Activated CD4-positive, alpha-beta T cell treated with anti-CD3 and anti-CD28 coated beads, Interleukin-2, amount 10 ng/mL, durations not matched to agents 7 days and 5 days (primary cell): ENCODE results near the gene CHST13. TPM values are rescaled to one million over a fixed set of nuclear protein-coding genes. Genes with fewer than 3 reads are reported as not detected.

Experiments
- CTCF ChIA-PET: fragments of 350-600 bp; sonication (Branson Sonifier 250); formaldehyde crosslinking; loops from one replicate; lab custom pipeline; 2021; ENCODE audit warnings: antibody characterized with exemption; lab: Charles Lee
- POLR2A ChIA-PET: fragments of 350-600 bp; sonication (Branson Sonifier 250); formaldehyde crosslinking; loops from one replicate; lab custom pipeline; 2021; ENCODE audit warnings: antibody characterized with exemption; lab: Charles Lee
- DNase-seq: peaks from one replicate; pipeline ENCODE4 v3.0.0-alpha.2; 2020
- H3K27ac Mint-ChIP-seq: one replicate; pipeline ENCODE4 v1.8.0; 2021; ENCODE audit warnings: mild to moderate bottlenecking, moderate library complexity, mixed read lengths
- H3K27me3 Mint-ChIP-seq: one replicate; pipeline ENCODE4 v1.8.0; 2021; ENCODE audit warnings: mixed read lengths
- H3K36me3 Mint-ChIP-seq: one replicate; pipeline ENCODE4 v1.8.0; 2021; ENCODE audit warnings: low read depth, mixed read lengths
- H3K4me1 Mint-ChIP-seq: one replicate; pipeline ENCODE4 v1.8.0; 2021; ENCODE audit warnings: mixed read lengths
- H3K4me3 Mint-ChIP-seq: one replicate; pipeline ENCODE4 v1.8.0; 2021; ENCODE audit warnings: mild to moderate bottlenecking, moderate library complexity, mixed read lengths
- H3K9me3 Mint-ChIP-seq: one replicate; pipeline ENCODE4 v1.8.0; 2021; ENCODE audit warnings: mixed read lengths
- total RNA-seq, 2 experiments: library from RNA; stranded (reverse); gene quantifications; one replicate each; pipeline ENCODE4 v1.2.3, GENCODE V29; 2021

The CHST13 gene
- total RNA-seq, 2 experiments from 2014 or later, result not detected

DNA sequence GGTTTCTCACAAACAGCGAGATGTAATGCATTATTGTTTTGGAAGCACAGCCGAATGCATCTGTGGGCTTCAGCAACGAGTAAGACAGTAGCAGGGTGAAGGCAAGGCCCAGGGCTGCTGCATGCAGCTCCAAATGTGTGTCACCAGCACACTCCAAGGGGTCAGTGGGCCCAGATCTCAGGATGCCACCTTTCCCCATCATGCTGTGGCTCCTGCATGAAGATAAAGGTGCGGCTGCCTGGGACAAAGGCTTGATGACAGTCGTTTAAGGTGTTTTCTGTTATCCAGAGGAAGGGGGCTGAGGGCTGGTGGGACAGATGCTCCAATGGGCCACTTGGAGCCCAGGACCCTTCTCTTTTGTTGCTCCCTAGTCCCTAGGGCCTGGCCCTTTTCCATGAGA, 21.6 kb downstream of the CHST13 start:
- Mint-ChIP-seq H3K9me3 (peaks cover 1% of the 10 kb centered on the region), H3K27me3 (peaks cover 3% of the 10 kb centered on the region), H3K36me3 (no peaks in the 10 kb centered on the region), H3K27ac (no peak overlapping the region), H3K4me1 (peaks cover 5% of the 10 kb centered on the region), H3K4me3 (no peak overlapping the region)
- DNase-seq, result no peak
- ChIA-PET POLR2A (no interaction called here), CTCF (no interaction called here)

DNA sequence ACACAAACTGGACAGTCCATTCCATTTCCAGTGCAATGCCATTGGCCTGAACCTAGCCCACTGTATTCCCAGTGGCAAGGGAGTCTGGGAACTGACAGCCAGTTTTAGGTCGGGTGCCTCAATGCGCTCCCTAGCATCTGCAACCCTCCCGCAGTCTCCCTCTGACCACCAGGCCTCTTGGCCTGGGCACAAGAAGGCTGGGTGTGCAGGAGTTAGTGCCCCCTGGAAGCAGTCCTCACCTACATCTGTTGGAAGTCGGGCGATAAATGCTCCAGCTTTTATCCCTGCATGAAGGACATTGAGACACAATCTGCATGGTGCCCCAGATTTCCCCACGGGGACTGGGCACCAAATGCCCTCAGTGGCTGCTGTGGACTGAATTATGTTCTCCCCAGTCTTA, 22.1 kb downstream of the CHST13 start:
- H3K9me3 Mint-ChIP-seq, result peaks cover 1% of the 10 kb centered on the region
- CTCF ChIA-PET, result no interaction called here
- POLR2A ChIA-PET, result no interaction called here
- DNase-seq, result no peak
- H3K4me3 Mint-ChIP-seq, result no peak overlapping the region
- H3K36me3 Mint-ChIP-seq, result no peaks in the 10 kb centered on the region
- H3K27ac Mint-ChIP-seq, result no peak overlapping the region
- H3K4me1 Mint-ChIP-seq, result peaks cover under 1% of the 10 kb centered on the region
- peaks cover under 1% of the 10 kb centered on the region for H3K27me3 Mint-ChIP-seq

DNA sequence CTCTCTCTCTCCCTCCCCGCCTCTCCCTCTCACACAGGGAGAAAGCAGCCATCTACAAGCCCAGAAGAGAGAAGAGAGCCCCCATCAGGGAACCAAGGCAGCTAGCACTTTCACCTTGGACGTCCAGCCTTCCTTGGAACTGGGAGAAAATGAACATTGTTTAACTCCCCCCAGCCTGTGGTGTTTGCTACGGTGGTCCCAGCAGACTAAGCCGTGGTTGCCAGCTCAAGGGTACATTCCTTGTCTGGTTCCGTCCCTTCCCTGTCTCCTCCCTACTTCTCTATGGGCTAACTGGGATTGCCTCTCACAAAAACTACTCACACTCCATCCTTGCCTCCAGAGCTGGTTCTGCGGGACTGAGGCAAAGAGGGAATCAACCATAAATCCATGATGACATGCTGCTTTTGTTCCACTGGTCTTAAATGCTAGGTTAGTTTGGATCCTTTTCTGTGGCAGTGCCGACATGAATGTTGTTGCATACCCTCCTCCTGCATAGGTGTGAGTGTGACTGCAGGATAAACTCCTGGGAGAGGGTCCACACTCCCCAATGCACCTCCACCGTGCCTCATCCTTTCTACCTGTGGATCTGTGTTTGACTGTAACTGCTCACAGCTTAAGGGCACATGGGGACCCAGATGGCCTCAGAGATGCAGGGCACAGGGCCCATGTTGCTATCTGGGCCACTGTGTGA, 22.7 kb downstream of the CHST13 start:
- Mint-ChIP-seq H3K9me3 (no peaks in the 10 kb centered on the region), H3K27ac (no peak overlapping the region), H3K4me1 (no peaks in the 10 kb centered on the region), H3K27me3 (no peaks in the 10 kb centered on the region), H3K4me3 (no peak overlapping the region), H3K36me3 (no peaks in the 10 kb centered on the region)
- ChIA-PET CTCF (no interaction called here), POLR2A (no interaction called here)
- DNase-seq, result no peak

DNA sequence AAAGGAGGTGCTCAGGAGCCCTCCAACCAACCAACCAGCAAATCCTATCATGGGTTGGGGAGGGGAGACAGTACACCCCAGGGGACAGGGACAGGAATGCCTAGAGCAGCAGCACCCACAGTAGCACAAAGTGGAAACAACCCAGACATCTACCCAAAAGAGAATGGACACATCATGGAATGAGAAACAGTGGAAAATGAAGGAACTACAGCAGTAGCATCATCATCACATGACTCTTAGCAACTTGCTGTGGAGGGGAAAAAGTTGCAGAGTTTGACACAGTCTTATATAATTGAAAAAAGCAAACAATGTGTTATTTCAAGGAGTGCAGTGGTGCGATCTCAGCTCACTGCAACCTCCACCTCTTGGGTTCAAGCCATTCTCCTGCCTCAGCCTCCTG, 23.8 kb downstream of the CHST13 start:
- no peak overlapping the region for H3K27ac Mint-ChIP-seq

DNA sequence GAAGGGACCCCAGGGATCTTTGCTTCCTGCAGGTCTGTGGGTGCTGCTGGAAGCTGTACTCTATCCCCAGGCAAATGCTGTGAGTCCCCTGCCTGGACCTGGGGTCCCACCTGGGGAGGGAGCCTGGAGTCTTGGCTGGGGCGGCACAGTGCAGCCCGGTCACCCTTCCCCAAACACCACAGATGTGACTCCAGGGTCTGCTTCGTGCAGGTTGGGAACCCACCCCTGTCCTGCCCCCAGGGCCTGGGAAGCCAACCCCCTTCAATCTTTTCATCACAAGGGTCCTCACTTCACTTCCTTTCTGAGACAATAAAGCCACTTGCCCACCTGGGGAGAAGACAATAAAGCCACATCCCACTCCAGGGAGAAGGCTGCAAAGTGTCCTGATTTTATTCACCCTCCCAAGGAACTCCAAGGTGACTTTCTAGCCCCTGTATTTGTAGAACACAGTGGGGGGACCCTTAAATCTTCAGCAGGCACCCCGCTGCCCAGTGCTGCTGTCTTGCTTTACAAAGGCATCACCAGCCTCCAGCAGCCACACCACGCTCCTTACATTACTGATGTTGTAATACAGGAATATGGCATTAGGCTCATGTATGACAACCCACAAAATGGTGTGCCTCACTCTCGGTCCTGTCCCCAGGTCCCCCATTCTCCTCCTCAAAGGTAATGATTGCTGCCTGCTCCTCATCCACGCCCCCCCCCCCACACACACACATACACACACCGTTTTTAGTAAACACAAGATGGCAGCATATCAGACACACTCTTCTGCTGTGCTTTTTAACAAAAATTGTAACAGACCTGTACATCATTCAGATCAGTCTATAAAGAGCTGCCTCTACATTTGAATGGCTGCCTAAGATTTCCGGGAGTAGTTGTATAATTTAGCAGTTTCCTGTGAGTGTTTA, 24.9 kb downstream of the CHST13 start:
- CTCF ChIA-PET, result no interaction called here
- no peak overlapping the region for H3K4me3 Mint-ChIP-seq
- no peaks in the 10 kb centered on the region for H3K36me3 Mint-ChIP-seq
- no peaks in the 10 kb centered on the region for H3K9me3 Mint-ChIP-seq
- H3K27ac Mint-ChIP-seq, result no peak overlapping the region
- DNase-seq, result no peak
- POLR2A ChIA-PET, result no interaction called here
- no peaks in the 10 kb centered on the region for H3K27me3 Mint-ChIP-seq
- no peaks in the 10 kb centered on the region for H3K4me1 Mint-ChIP-seq

More for the DNA sequence above, 23.8 kb downstream of the CHST13 start:
- ChIA-PET CTCF (no interaction called here), POLR2A (no interaction called here)
- H3K27me3 Mint-ChIP-seq, result no peaks in the 10 kb centered on the region
- H3K4me3 Mint-ChIP-seq, result no peak overlapping the region
- no peaks in the 10 kb centered on the region for H3K4me1 Mint-ChIP-seq
- no peak for DNase-seq
- H3K9me3 Mint-ChIP-seq, result no peaks in the 10 kb centered on the region
- no peaks in the 10 kb centered on the region for H3K36me3 Mint-ChIP-seq

DNA sequence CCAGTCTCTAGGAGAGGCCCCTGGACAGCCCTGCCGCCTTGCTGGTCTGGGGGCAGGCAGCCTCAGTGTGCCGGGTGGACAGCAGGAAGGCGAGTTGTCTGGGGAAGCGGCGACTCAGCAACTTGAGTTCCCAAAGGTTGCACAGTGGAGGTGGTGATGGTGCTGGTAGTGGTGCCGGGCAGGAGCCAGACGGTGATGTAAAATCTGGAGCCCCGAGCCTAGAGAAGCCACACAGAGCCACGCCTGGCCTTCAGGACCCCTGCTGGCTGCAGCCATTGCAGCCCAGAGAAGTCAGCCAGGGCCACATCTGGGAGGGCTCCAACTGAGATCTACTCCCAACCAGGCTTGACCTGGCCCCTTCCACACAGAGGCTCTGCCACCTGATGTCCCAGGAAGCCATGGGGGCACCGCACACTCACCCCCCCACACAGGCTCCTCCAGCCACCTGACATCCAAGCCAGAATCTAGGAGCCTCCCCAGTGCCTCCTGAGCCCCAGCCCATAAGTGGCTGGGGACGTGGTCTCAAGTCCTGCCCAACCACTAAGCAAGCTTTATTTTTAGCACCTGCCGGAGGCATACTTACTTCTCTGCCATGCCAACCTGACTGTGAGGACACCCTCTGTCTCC, 26.0 kb downstream of the CHST13 start:
- Mint-ChIP-seq H3K27ac (no peak overlapping the region), H3K4me1 (no peaks in the 10 kb centered on the region), H3K4me3 (no peak overlapping the region), H3K27me3 (no peaks in the 10 kb centered on the region), H3K36me3 (no peaks in the 10 kb centered on the region), H3K9me3 (no peaks in the 10 kb centered on the region)
- no peak for DNase-seq
- POLR2A ChIA-PET, result no interaction called here
- CTCF ChIA-PET, result interaction anchor here (0.8 kb wide), 1 partner anchor 14 kb away, joined by 3 read pairs; no protein-coding TSS in a partner anchor

DNA sequence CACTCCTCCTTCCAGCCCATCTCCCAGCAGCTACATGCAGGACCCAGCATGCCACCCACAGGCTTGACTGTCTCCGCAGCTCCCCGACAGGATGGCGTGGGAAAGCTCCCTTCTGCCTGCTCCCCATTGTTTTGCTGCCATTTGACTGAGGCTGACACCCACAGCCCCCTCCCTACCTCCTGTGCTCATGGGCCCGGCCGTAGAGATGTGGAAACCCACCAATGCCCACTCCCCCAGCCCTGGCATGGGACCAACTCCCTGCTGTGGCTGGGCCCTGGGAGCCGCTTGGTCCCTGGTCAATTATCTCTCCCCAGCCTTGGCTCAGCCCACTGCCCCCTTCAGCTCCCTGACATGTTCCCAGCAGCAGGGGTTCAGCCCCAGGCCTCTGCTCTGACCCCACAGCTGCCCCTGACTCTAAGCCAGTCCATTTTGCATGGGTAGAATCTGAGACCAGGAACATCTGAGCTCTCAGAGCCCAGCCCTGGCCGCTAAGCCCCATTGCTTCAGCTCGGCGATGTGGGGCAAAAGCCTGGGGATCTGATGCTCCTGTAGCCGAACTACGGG, 26.6 kb downstream of the CHST13 start:
- DNase-seq, result no peak
- no peaks in the 10 kb centered on the region for H3K36me3 Mint-ChIP-seq
- ChIA-PET POLR2A (no interaction called here), CTCF (interaction anchor here (0.8 to 1.6 kb wide), 2 partner anchors 14 to 27 kb away, joined by 3 read pairs; no protein-coding TSS in a partner anchor)
- H3K4me1 Mint-ChIP-seq, result no peaks in the 10 kb centered on the region
- no peaks in the 10 kb centered on the region for H3K27me3 Mint-ChIP-seq
- no peak overlapping the region for H3K4me3 Mint-ChIP-seq
- H3K9me3 Mint-ChIP-seq, result no peaks in the 10 kb centered on the region
- no peak overlapping the region for H3K27ac Mint-ChIP-seq

DNA sequence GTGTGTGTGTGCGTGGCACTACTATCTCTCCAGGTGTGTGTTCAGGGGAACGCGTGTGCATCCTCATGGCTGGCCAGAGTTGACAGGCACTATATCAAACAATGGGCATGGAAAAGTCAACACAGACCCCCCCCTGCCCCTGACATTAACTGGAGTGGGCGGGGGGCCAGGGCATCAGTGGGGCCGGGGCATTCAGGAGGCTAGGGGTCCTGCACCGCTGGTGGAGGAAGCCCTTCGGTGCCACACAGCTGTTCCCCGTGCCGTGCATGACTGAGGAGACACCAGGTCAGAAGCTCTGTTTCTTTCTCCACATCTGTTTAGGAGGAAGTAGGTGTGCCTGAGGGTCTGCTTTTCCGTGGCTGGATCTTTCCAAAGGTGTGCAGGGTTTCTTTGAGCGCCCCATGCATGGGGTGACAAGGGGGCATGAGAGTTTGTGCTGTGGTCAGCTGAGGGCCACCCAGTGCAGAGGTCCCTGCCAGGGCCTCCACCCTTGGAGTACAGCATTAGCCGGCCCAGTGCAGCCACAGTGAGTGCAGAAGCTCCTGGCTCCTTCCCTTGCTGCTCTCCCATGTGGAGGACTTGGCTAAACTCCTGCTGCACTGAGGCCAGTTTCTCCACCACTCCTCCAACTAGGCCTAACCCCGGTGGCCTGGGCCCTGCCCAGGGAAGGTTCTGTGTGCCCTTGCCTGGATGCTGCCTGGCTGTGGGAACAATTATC, 27.3 kb downstream of the CHST13 start:
- no peaks in the 10 kb centered on the region for H3K27me3 Mint-ChIP-seq
- no peak for DNase-seq
- no peaks in the 10 kb centered on the region for H3K36me3 Mint-ChIP-seq
- H3K27ac Mint-ChIP-seq, result no peak overlapping the region
- POLR2A ChIA-PET, result no interaction called here
- CTCF ChIA-PET, result interaction anchor here (0.8 to 1.6 kb wide), 2 partner anchors 13 to 28 kb away, joined by 3 read pairs; no protein-coding TSS in a partner anchor
- H3K4me3 Mint-ChIP-seq, result no peak overlapping the region
- H3K4me1 Mint-ChIP-seq, result no peaks in the 10 kb centered on the region
- H3K9me3 Mint-ChIP-seq, result no peaks in the 10 kb centered on the region

DNA sequence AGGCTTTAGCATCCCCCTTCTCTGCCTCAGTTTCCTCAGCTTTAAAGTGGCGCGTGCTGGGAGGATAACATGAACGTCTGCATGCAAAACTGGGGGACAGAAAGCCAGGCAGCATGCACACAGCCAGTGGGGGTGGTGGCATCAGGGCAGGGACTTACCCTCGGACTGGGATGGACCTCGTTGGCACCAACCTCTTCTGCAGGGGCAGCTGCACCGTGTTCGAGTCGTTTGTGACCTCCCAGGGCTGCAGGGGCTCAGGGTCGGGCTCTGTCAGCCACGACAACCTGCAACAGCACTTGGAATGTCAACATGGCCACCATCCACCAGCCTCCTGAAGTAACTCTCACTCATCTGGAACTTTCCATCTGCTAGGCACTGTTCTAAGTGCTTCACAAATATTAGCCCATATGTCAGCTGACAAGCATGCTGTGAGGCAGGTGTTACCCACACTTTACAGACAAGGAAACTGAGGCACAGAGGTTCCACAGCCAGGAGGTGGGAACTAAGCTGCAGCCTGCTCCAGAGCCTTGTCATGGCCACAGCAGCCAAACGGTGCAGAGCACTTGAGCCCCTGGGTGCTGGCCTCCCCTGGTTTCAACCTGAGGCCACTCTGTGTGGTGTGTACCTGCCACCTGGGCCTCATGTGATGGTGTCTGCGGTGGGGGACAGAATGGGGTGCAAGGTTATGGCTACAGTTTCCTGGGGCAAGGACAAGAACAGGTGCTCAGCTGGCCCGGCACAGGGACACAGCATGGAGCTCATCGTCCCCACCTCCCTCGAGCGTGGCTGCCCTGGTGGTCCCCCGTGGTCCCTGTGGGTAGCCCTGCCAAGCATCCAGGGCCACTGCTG, 28.1 kb downstream of the CHST13 start:
- H3K4me3 Mint-ChIP-seq, result no peak overlapping the region
- no peak for DNase-seq
- POLR2A ChIA-PET, result no interaction called here

DNA sequence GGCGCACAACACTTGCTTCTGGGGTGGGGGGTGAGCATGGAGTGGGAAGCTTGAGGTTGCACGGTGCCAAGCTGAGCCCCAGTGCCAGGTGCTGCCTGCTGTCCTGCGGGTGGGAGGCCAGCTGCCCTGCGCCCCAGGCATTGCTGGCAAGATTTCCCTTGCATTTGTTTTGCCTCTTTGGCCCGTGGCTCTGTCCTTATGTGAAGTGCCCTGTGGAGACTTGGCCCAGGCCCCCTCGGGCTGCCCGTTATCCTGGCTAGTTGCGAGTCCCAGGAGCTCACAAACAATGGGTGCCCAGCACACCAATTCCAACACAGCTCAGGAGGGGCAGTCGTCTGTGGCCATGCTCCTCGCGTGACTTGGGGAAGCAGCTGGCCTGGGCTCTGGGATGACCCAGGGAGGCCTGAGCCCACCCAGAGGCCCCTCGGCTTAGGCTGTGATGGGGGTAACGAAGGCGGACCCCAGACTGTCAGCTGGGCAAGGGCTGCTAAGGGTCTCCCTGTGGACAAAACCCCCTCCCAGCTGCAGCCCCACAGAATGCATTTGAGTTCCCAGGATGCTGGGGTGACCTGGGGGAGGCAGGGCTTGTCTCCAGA, 28.8 kb downstream of the CHST13 start:
- DNase-seq, result no peak
- CTCF ChIA-PET, result no interaction called here
- no peak overlapping the region for H3K4me3 Mint-ChIP-seq
- H3K27me3 Mint-ChIP-seq, result no peaks in the 10 kb centered on the region
- H3K27ac Mint-ChIP-seq, result no peak overlapping the region
- no peaks in the 10 kb centered on the region for H3K9me3 Mint-ChIP-seq
- H3K4me1 Mint-ChIP-seq, result no peaks in the 10 kb centered on the region
- H3K36me3 Mint-ChIP-seq, result no peaks in the 10 kb centered on the region
- POLR2A ChIA-PET, result no interaction called here

More for the DNA sequence above, 28.1 kb downstream of the CHST13 start:
- CTCF ChIA-PET, result interaction anchor here (1.6 kb wide), 1 partner anchor 29 kb away, joined by 3 read pairs; no protein-coding TSS in a partner anchor
- H3K36me3 Mint-ChIP-seq, result no peaks in the 10 kb centered on the region
- H3K9me3 Mint-ChIP-seq, result no peaks in the 10 kb centered on the region
- H3K27me3 Mint-ChIP-seq, result no peaks in the 10 kb centered on the region
- no peaks in the 10 kb centered on the region for H3K4me1 Mint-ChIP-seq
- H3K27ac Mint-ChIP-seq, result no peak overlapping the region

DNA sequence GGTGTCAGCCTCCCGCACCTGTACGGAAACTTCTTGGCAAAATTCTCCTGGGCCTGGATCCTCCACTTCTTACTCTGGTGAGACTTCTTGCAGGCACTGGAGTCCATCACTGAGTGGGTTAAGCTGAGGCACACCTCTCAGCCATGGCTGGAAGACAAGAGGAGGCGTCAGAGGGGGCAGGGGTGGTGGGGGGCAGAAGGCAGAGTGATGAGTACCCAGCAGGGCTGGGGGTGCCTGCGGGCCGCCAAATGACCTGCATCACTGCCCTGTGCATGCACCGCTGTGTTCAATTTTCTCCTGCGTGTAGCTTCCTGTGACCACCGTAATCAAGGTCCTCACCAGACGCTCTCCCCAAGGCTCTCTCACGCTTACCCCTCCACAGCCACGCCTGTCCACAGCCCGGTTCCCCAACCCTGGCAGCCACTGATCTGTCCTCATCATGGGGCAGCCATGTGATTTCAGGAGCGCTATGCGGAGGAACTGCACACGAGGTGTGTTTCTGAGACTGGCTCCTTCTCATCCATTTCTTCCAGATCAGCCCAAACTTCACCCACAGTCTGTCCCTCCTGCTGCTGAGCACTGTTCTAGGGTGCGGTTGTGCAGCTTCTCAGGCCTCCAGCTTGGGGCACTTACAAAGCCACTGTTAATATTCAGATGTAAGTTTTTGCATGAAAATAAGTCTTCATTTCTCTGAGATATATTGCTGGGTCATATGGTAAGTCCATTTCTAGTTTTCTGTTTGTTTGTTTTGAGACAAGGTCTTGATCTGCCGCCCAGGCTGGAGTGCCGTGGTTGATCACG, 29.5 kb downstream of the CHST13 start:
- Mint-ChIP-seq H3K27me3 (no peaks in the 10 kb centered on the region), H3K9me3 (no peaks in the 10 kb centered on the region), H3K36me3 (no peaks in the 10 kb centered on the region), H3K4me1 (no peaks in the 10 kb centered on the region), H3K27ac (no peak overlapping the region), H3K4me3 (no peak overlapping the region)
- ChIA-PET CTCF (no interaction called here), POLR2A (no interaction called here)
- no peak for DNase-seq
